DOHH2 (cell line): ENCODE results near the gene MRPL44.

Experiments used
- CTCF ChIP-seq: fragments of 200-600 bp; sonication (generic); IDR thresholded peaks from one replicate; pipeline ENCODE4 v1.5.1; 2014; ENCODE audit warnings: antibody characterized with exemption, mild to moderate bottlenecking, low read depth, low read length; ENCODE audit not compliant: poor library complexity, severe bottlenecking
- EZH2phosphoT487 ChIP-seq: fragments of 200-600 bp; sonication (generic); IDR thresholded peaks from 2 replicates; pipeline ENCODE4 v1.6.1; 2017; ENCODE audit warnings: borderline replicate concordance, mild to moderate bottlenecking, antibody characterized with exemption, low read length, moderate library complexity, mixed read lengths

- no peak for TF ChIP-seq CTCF
- no peak for TF ChIP-seq EZH2phosphoT487
Measured at GRCh38 chr2:223969315-223969714, 12.1 kb downstream of the MRPL44 start.
